Kidney (tissue), 14 donors: ENCODE results near the gene RNF112. TPM values are rescaled to one million over a fixed set of nuclear protein-coding genes. Genes with fewer than 3 reads are reported as not detected.

Source experiments
- DNase-seq, 5 donors: peaks; one replicate each; pipeline ENCODE4 v3.0.0-alpha.2; 2013 to 2020
- FAIRE-seq: peaks from 2 replicates; lab custom pipeline; 2012; peaks lifted over from hg19 to GRCh38; lab: Jason Lieb, UNC
- H3K27ac ChIP-seq, 2 donors: one replicate each; pipeline ENCODE4 v1.7.0; 2013; ENCODE audit warnings: low read depth in 2 of 2, low read length in 2 of 2, inconsistent platforms in 1 of 2
- H3K27me3 ChIP-seq: one replicate; pipeline ENCODE4 v1.7.1; 2013; ENCODE audit warnings: low read length, inconsistent platforms; ENCODE audit not compliant: control insufficient read depth, insufficient read depth
- H3K36me3 ChIP-seq, 3 donors: one replicate each; pipeline versions ENCODE4 v1.7.0 to v1.7.1; 2013; ENCODE audit warnings: low read length in 3 of 3, control low read depth in 1 of 3, inconsistent platforms in 1 of 3; ENCODE audit not compliant: insufficient read depth in 3 of 3, control insufficient read depth in 2 of 3
- H3K4me1 ChIP-seq, 3 donors: one replicate each; pipeline versions ENCODE4 v1.7.0 to v1.7.1; 2013; ENCODE audit warnings: low read length in 3 of 3, inconsistent platforms in 1 of 3, low read depth in 1 of 3; ENCODE audit not compliant: control insufficient read depth in 2 of 3, insufficient read depth in 2 of 3
- H3K4me3 ChIP-seq, 3 donors: one replicate each; pipeline versions ENCODE4 v1.7.0 to v1.8.1; 2013; ENCODE audit warnings: low read length in 3 of 3, control low read depth in 1 of 3, inconsistent platforms in 1 of 3
- H3K9ac ChIP-seq, 3 donors: one replicate each; pipeline versions ENCODE4 v1.7.0 to v1.7.1; 2013; ENCODE audit warnings: low read length in 3 of 3, control low read depth in 1 of 3, inconsistent platforms in 1 of 3
- H3K9me3 ChIP-seq, 3 donors: one replicate each; pipeline versions ENCODE4 v1.7.0 to v1.7.1; 2013; ENCODE audit warnings: low read length in 3 of 3, control low read depth in 1 of 3, inconsistent platforms in 1 of 3; ENCODE audit not compliant: control insufficient read depth in 2 of 3, insufficient read depth in 1 of 3
- intact Hi-C: fragments of 100-400 bp; cut with DNase I; formaldehyde crosslinking; loops from one replicate; pipeline ENCODE4 v1.11.1; 2022
- polyA plus RNA-seq: library from polyadenylated mRNA; stranded (reverse); fragments of 350-450 nt; fragmentation: Illumina TruSeq; extraction: RNeasy Lipid Tissue Mini Kit (QIAGEN cat#74804); gene quantifications from one replicate; pipeline ENCODE4 v1.2.3, GENCODE V29; 2014; ENCODE audit warnings: low read depth, low replicate concordance; ENCODE audit not compliant: insufficient read depth
- total RNA-seq: library from RNA; stranded (reverse); fragmentation: NEBNext Ultra II Directional; extraction: Animal tissue kit (Norgen Biotek cat#: 25700); gene quantifications from one replicate; pipeline ENCODE4 v1.2.1, GENCODE V29; 2021
- TF ChIP-seq, protein P1 (sequence below): IDR thresholded peaks from 3 replicates; pipeline ENCODE4 v1.5.1; 2012; ENCODE audit warnings: mild to moderate bottlenecking, moderate library complexity, borderline replicate concordance; ENCODE audit not compliant: insufficient read depth; ENCODE audit errors: extremely low read depth
- donor health status: control.
- donor health status: control.
- donor health status: control.
- donor health status: control.
- donor health status: control.
- donor health status: DM: yes; HTN: yes; CAD: no.
- donor health status: Normal renal cell carcinoma (clear cell type).

Gene RNF112
- total and polyA plus RNA-seq, 2 donors from 2014 or later = 0.99 to 7.3 TPM

DNA sequence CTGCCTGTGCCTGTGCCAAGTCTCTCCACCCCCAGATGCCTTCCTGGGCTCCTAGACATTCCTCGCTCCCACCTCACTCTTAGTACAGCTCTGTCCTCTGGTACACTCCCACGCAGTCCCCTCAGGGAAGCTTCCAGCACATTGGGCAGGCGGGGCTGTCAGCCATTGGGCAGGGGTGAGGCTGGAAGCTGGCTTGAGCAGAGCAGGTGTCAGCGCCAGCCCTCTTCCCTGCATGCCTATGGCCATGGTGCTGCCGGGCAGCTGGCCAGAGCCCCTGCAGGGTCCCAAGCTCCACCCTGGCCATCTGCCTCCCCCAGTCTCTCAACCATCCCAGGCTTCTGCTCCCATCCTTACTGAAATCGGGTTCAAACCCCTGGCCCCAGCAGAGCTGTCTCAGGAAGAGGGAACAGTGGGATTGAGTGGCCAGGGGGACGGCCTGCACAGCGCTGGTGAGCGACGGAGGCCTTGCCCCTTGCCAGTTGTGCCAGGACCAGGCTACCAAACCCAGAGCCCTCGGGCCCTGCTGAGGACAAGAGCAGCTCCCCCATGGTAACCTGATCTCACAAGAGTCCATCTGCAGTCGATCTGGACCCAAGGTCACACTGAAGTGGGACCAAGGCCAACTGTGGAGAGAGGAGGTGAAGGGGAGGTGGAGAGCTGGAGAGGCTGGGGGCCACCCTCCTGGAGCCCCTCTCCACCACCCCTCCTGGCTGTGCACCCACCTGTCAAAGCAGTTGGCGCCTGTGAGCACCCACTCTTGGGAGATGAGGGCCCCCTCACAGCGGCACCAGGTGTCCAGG lies 46.1 kb upstream of the RNF112 start:
- no peaks in the 10 kb centered on the region for H3K36me3 ChIP-seq
- peaks cover 0 to 5% (median 0%) of the 10 kb centered on the region in 3 donors for H3K4me1 ChIP-seq
- H3K9me3 ChIP-seq = no peaks in the 10 kb centered on the region
- no peaks in the 10 kb centered on the region for H3K27me3 ChIP-seq
- H3K4me3 ChIP-seq = no peak overlapping the region
- TF ChIP-seq, protein P1, sequence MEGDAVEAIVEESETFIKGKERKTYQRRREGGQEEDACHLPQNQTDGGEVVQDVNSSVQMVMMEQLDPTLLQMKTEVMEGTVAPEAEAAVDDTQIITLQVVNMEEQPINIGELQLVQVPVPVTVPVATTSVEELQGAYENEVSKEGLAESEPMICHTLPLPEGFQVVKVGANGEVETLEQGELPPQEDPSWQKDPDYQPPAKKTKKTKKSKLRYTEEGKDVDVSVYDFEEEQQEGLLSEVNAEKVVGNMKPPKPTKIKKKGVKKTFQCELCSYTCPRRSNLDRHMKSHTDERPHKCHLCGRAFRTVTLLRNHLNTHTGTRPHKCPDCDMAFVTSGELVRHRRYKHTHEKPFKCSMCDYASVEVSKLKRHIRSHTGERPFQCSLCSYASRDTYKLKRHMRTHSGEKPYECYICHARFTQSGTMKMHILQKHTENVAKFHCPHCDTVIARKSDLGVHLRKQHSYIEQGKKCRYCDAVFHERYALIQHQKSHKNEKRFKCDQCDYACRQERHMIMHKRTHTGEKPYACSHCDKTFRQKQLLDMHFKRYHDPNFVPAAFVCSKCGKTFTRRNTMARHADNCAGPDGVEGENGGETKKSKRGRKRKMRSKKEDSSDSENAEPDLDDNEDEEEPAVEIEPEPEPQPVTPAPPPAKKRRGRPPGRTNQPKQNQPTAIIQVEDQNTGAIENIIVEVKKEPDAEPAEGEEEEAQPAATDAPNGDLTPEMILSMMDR = no peak
- intact Hi-C loops = loop anchor here (10.0 kb wide), 1 partner anchor 80 kb away; no protein-coding TSS in a partner anchor
- no peak overlapping the region for H3K9ac ChIP-seq
- DNase-seq = peak in 4 of 5 donors; percentile 66 to 86 (median 69)
- FAIRE-seq = no peak
- no peak overlapping the region for H3K27ac ChIP-seq

DNA sequence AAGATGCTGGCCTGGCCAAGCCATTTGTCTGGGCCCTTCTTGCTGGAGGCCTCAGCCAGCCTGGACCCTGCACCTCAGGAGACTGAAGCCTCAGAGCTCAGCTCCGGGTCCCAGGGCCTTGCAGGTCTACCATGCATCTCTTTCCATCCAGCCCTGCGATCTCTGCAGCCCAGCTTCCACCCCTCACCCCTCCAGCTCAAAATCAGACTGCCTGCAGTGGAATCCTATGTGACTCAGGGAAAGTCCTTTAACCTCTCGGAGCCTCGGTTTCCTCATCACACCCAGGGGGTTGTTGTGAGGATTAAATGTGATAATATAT lies 45.6 kb upstream of the RNF112 start:
- DNase-seq (no peak), FAIRE-seq (no peak)

DNA sequence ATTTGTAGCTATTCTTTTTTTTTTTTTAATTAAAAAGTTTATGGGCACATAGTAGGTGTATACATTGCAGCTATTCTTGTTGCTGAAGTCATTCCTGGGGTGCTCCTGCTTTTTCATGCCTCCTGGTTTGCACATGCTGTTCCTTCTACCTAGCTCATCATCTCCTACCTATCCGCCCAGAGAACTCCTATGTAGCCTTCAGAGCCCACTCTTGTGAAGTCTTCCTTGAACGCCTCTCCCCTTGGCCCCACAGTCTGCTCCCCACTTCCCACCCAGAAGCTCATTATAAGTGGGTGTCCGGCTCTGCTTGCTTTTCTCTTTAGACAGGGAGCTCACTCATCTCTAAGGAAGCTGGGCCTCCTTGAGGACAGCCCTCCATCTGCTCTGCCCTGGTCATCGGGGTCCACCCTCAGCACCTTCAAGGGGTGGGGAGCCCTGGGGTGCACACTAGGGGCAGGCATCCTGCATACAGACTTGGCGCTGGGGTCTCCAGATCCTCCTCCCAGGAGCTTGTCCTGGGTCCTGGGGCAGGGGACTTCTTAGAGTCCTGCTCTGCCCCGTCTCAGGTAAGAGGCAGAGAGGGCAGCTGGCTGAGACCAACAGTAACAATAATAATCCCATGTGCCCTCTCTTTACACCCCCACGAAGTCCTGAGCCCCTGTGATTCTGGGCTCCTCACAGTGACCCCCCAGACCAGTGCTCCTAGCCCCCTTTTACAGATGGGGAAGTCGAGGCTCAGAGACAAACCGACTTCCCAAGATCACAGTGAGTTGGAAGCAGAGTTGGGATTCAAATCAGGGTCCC lies 45.0 kb upstream of the RNF112 start:
- no peaks in the 10 kb centered on the region for H3K36me3 ChIP-seq
- intact Hi-C loops = loop anchor here (10.0 kb wide), 1 partner anchor 79 kb away; no protein-coding TSS in a partner anchor
- no peak overlapping the region for H3K9ac ChIP-seq
- peaks cover 0 to 16% (median 0%) of the 10 kb centered on the region in 3 donors for H3K4me1 ChIP-seq
- no peaks in the 10 kb centered on the region for H3K9me3 ChIP-seq
- DNase-seq (no peak), FAIRE-seq (no peak)
- no peak overlapping the region for H3K4me3 ChIP-seq
- TF ChIP-seq, protein P1 = no peak
- no peaks in the 10 kb centered on the region for H3K27me3 ChIP-seq
- no peak overlapping the region for H3K27ac ChIP-seq

More for the DNA sequence above, 45.6 kb upstream of the RNF112 start:
- intact Hi-C loops = loop anchor here (10.0 kb wide), 1 partner anchor 79 kb away; no protein-coding TSS in a partner anchor
- Histone ChIP-seq H3K27me3 (no peaks in the 10 kb centered on the region), H3K4me3 (no peak overlapping the region), H3K9me3 (no peaks in the 10 kb centered on the region), H3K36me3 (no peaks in the 10 kb centered on the region), H3K4me1 (peaks cover 0 to 10% (median 0%) of the 10 kb centered on the region in 3 donors), H3K9ac (no peak overlapping the region), H3K27ac (no peak overlapping the region)
- TF ChIP-seq, protein P1 = no peak
